Central memory CD8-positive, alpha-beta T cell (primary cell): Measurements from ENCODE around the gene CACNA1H.

Experiments used
- ATAC-seq: fragments of 150-1000 bp; cut with Tn5 transposase; replicated peaks from 2 replicates; pipeline ENCODE4 v1.10.0; 2022; ENCODE audit warnings: mild to moderate bottlenecking, moderate FRiP score, moderate number of reproducible peaks; ENCODE audit not compliant: poor library complexity, severe bottlenecking; ENCODE audit errors: extremely low read depth
- DNase-seq, 2 donors: peaks; one replicate each; pipeline ENCODE4 v3.0.0; 2021; ENCODE audit warnings: low spot score in 2 of 2
- H3K27ac Mint-ChIP-seq: one replicate; pipeline ENCODE4 v1.8.0; 2022; ENCODE audit warnings: low read depth, mild to moderate bottlenecking, moderate library complexity, mixed read lengths
- H3K27me3 Mint-ChIP-seq: one replicate; pipeline ENCODE4 v1.8.0; 2022; ENCODE audit warnings: mixed read lengths
- H3K36me3 Mint-ChIP-seq: one replicate; pipeline ENCODE4 v1.8.0; 2022; ENCODE audit warnings: mild to moderate bottlenecking, moderate library complexity, mixed read lengths; ENCODE audit not compliant: insufficient read depth
- H3K4me1 Mint-ChIP-seq: one replicate; pipeline ENCODE4 v1.8.0; 2022; ENCODE audit warnings: mixed read lengths
- H3K4me3 Mint-ChIP-seq: one replicate; pipeline ENCODE4 v1.8.0; 2022; ENCODE audit warnings: mild to moderate bottlenecking, moderate library complexity, mixed read lengths
- H3K9me3 Mint-ChIP-seq: one replicate; pipeline ENCODE4 v1.8.0; 2022; ENCODE audit warnings: mixed read lengths

Gene CACNA1H

GRCh38 chr16:1117176-1117900 lies 35.6 kb upstream of the CACNA1H start:
- Mint-ChIP-seq H3K36me3 (no peaks in the 10 kb centered on the region), H3K27ac (no peak overlapping the region), H3K27me3 (no peaks in the 10 kb centered on the region), H3K9me3 (no peaks in the 10 kb centered on the region), H3K4me1 (no peaks in the 10 kb centered on the region), H3K4me3 (no peak overlapping the region)
- DNase-seq (no peak), ATAC-seq (no peak)

- Mint-ChIP-seq H3K27me3 (no peaks in the 10 kb centered on the region), H3K9me3 (no peaks in the 10 kb centered on the region), H3K36me3 (no peaks in the 10 kb centered on the region), H3K4me1 (no peaks in the 10 kb centered on the region), H3K4me3 (no peak overlapping the region), H3K27ac (no peak overlapping the region)
- no peak for ATAC-seq
- no peak for DNase-seq
These were observed 35.0 kb upstream of the CACNA1H start for GRCh38 chr16:1117926-1118325.

- Mint-ChIP-seq H3K36me3 (no peaks in the 10 kb centered on the region), H3K27me3 (no peaks in the 10 kb centered on the region), H3K4me1 (no peaks in the 10 kb centered on the region), H3K9me3 (no peaks in the 10 kb centered on the region), H3K4me3 (no peak overlapping the region), H3K27ac (no peak overlapping the region)
- no peak for DNase-seq
- no peak for ATAC-seq
These were observed 33.8 kb upstream of the CACNA1H start for GRCh38 chr16:1119129-1119528.

DNA sequence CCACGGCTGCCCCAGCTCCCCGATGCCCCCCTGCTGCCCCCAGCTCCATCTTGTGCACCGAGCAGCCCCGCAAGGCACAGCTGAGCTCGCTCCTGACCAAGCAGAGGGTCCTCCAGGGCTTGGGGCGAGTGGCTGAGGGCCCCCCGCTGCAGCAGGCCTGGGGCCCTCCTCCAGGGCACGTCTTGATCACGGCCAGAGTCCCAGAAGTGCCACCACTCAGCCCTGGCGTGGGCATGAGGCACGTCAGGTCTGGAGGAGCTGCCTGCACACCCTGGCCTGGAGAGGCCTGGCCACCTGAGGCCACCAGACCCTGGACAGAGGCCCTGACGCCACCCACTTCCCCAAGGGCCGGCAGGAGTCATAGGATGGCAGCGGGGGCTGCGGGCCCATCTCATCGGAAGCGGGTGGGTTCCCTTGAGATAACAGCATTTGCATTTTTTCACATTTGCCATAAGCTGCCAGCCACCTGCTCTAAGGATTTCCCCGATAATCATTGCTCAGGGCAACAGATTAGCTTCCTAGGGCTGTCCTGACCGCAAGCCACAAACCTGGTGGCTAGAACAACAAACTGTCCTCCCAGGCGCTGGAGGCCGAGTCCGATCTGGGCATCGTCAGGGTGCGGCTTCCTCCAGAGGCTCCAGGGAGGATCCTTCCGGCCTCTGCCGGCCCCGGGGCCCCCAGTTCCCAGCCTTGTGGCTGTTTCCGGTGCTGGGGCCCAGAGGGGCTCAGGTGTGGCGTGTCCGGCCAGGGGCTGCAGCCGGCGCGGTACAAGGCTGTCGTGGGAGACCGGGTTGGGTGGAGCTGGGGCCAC lies 32.9 kb upstream of the CACNA1H start:
- no peak overlapping the region for H3K27ac Mint-ChIP-seq
- DNase-seq = no peak
- H3K4me3 Mint-ChIP-seq = no peak overlapping the region
- no peaks in the 10 kb centered on the region for H3K9me3 Mint-ChIP-seq
- no peaks in the 10 kb centered on the region for H3K27me3 Mint-ChIP-seq
- no peaks in the 10 kb centered on the region for H3K36me3 Mint-ChIP-seq
- no peaks in the 10 kb centered on the region for H3K4me1 Mint-ChIP-seq
- ATAC-seq = no peak

GRCh38 chr16:1120577-1120941 lies 32.3 kb upstream of the CACNA1H start:
- no peaks in the 10 kb centered on the region for H3K36me3 Mint-ChIP-seq
- no peaks in the 10 kb centered on the region for H3K9me3 Mint-ChIP-seq
- H3K4me3 Mint-ChIP-seq = no peak overlapping the region
- H3K4me1 Mint-ChIP-seq = no peaks in the 10 kb centered on the region
- no peaks in the 10 kb centered on the region for H3K27me3 Mint-ChIP-seq
- no peak for ATAC-seq
- no peak overlapping the region for H3K27ac Mint-ChIP-seq
- no peak for DNase-seq

- no peaks in the 10 kb centered on the region for H3K9me3 Mint-ChIP-seq
- H3K4me3 Mint-ChIP-seq = no peak overlapping the region
- no peaks in the 10 kb centered on the region for H3K36me3 Mint-ChIP-seq
- DNase-seq (no peak), ATAC-seq (no peak)
- no peaks in the 10 kb centered on the region for H3K27me3 Mint-ChIP-seq
- no peak overlapping the region for H3K27ac Mint-ChIP-seq
- no peaks in the 10 kb centered on the region for H3K4me1 Mint-ChIP-seq
These were observed 31.9 kb upstream of the CACNA1H start for GRCh38 chr16:1121009-1121408.

DNA sequence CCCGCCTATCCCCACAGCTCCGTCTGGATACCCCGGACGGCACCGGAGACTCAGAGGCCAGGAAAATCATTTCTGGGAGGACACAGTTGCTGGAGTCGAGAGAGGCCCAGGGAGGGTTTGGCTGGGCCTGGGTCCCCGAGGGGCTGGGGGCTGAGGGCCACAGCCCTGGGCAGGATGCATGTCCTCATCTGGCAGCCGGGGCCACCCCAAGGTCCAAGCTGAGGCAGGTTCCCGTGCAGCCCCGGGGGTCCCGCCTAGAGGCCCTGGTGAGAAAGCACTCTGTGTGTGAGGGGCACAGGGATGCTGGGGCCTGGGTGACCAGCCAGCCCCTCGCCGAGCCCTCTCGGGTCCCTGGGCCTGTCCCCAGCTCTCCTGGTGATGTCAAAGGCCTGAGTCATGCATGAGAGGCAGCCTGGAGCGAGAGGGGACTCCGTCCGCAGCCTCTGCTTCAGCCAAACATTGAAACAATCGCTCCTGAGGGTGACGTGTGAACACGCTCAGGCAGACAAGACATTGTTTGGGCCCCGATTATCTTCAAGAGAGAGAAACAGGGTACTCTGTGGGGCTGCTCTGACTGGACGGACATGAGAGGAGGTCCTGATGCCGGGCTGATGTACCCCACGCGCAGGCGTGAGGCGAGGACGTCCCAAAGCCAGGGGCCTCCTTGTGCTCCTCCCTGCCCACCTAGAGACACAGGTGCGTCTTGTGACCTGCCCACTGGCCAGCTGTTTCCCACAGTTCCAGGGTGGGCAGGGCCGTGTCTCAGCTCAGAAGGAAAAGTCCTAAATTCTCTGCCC lies 31.1 kb upstream of the CACNA1H start:
- ATAC-seq (no peak), DNase-seq (no peak)
- Mint-ChIP-seq H3K4me1 (no peaks in the 10 kb centered on the region), H3K27ac (no peak overlapping the region), H3K9me3 (no peaks in the 10 kb centered on the region), H3K4me3 (no peak overlapping the region), H3K36me3 (no peaks in the 10 kb centered on the region), H3K27me3 (no peaks in the 10 kb centered on the region)

- ATAC-seq = no peak
- no peaks in the 10 kb centered on the region for H3K4me1 Mint-ChIP-seq
These were observed 30.5 kb upstream of the CACNA1H start for GRCh38 chr16:1122398-1122765.

DNA sequence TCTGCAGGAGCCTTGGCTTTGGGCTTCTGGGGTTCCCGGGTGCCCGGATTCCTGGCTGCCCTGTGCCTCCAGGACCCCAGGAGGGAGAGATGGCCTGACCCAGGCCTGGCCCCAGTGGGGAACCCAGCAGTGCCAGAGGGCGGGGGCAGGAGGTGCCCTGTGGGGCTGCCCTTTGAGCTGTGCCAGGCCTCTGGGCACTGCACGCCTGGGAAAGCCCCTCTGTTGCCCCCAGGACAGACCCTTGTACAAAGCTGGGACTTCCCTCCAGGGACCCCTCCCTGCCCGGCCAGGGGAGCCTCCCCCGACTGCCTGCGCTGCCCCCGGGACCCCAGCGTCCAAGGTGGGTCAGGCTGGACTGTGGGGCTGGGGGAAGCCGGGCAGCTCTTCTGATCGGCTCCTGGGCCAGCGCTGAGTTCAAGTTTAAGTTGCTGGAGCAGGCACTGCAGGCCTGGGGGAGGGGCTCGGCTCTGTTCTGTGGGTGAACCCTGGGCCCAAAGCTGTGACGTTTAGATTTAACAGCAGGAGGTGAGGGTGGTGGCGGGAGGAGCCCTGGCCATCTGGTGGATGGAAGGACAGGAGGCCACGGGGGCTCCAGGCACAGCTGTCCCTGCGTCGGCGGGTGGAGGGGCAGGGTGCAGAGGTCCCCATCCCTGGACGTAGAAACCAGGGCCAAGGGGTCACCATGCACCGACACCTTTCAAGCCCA lies 29.2 kb upstream of the CACNA1H start:
- Mint-ChIP-seq H3K27me3 (no peaks in the 10 kb centered on the region), H3K4me3 (no peak overlapping the region), H3K36me3 (no peaks in the 10 kb centered on the region), H3K4me1 (no peaks in the 10 kb centered on the region), H3K9me3 (no peaks in the 10 kb centered on the region), H3K27ac (no peak overlapping the region)
- ATAC-seq (no peak), DNase-seq (no peak)

More at GRCh38 chr16:1122398-1122765, 30.5 kb upstream of the CACNA1H start:
- no peak for DNase-seq
- H3K4me3 Mint-ChIP-seq = no peak overlapping the region
- no peaks in the 10 kb centered on the region for H3K36me3 Mint-ChIP-seq
- no peak overlapping the region for H3K27ac Mint-ChIP-seq
- H3K27me3 Mint-ChIP-seq = no peaks in the 10 kb centered on the region
- no peaks in the 10 kb centered on the region for H3K9me3 Mint-ChIP-seq

GRCh38 chr16:1124291-1124690 lies 28.6 kb upstream of the CACNA1H start:
- ATAC-seq (no peak), DNase-seq (no peak)
- Mint-ChIP-seq H3K27ac (no peak overlapping the region), H3K4me1 (no peaks in the 10 kb centered on the region), H3K27me3 (no peaks in the 10 kb centered on the region), H3K9me3 (no peaks in the 10 kb centered on the region), H3K4me3 (no peak overlapping the region), H3K36me3 (no peaks in the 10 kb centered on the region)

DNA sequence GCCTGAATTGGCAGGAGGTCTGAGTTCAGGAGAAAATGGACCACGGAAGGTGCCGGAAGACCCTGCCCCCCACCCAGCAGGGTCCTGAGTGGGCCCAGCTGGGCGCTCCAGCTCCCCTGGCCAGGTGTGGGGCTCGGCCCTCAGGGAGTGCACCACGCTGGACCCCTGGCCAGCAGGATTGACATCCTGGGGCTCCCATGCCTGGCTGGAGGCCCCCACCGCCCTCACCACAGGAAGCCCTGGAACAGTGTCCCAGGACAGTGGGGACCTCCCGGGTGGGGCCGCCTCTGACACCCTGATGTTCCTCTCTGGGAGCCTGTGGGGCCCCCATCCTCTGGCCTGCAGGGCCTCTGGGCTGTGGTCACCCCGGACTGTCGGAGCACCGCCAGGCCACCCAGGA lies 28.1 kb upstream of the CACNA1H start:
- Mint-ChIP-seq H3K27ac (no peak overlapping the region), H3K4me1 (no peaks in the 10 kb centered on the region), H3K9me3 (no peaks in the 10 kb centered on the region), H3K36me3 (no peaks in the 10 kb centered on the region), H3K27me3 (no peaks in the 10 kb centered on the region), H3K4me3 (no peak overlapping the region)
- DNase-seq (no peak), ATAC-seq (no peak)

DNA sequence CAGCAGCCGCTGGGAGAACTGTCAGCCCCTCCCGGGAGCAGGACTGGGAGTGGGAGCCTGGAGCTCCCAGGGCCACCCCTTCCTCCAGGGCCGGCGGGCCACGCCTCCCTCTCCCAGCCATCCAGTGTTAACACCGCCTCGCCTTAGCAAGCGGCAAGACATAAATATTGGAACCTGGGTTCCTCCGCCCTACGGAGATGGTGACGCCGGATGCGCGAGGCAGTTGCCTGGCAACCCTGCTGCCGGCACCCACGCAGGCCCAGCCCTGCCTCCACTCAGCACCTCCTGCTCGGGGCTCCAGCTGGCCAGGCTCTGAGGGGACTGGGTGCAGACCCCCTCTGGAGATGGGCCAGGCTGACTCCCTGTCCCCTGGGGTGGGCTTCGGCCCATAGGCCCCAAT lies 27.4 kb upstream of the CACNA1H start:
- no peak overlapping the region for H3K27ac Mint-ChIP-seq
- DNase-seq (no peak), ATAC-seq (no peak)
- no peaks in the 10 kb centered on the region for H3K9me3 Mint-ChIP-seq
- no peaks in the 10 kb centered on the region for H3K27me3 Mint-ChIP-seq
- H3K36me3 Mint-ChIP-seq = no peaks in the 10 kb centered on the region
- H3K4me1 Mint-ChIP-seq = no peaks in the 10 kb centered on the region
- H3K4me3 Mint-ChIP-seq = no peak overlapping the region
